ENCODE results near the gene CLSTN1.

Gene CLSTN1

DNA sequence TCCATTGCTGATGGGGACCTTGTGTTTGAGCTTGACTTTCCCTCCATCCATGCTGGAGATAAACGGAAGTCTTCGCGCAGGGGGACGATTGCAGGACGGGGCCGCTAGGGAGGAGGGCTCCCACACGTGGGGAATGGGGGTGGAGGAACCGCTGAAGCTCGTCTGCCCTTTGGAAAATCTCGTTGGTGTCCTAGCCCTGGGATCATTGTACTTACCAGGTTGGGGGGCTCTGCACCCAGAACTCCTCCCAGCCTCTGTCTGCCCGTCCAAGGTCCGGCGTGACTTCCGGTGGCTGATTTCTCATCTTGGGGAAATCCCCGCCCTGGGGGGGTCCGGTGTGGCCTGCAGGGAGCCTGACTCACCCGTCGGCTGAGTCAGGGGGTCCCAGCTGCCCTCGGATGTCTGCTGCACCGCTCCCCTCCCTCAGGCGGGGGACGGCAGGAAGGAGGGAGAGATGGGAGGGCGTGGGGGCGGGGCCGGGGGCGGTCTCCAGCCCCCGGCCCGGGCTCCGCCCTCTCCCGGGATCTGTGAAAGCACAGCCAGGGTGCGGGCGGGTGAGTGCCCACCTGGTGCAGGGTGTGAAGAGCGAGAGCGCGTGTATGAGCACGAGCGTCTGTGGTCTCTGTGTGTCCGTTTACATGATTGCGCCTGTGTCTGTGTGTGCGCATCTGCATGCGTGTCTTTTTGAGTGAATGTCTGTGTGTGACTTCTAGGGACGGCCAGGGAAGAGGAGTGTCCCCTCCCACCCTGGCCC, 136.5 kb downstream of the CLSTN1 start:
- TF ChIP-seq, protein P1, sequence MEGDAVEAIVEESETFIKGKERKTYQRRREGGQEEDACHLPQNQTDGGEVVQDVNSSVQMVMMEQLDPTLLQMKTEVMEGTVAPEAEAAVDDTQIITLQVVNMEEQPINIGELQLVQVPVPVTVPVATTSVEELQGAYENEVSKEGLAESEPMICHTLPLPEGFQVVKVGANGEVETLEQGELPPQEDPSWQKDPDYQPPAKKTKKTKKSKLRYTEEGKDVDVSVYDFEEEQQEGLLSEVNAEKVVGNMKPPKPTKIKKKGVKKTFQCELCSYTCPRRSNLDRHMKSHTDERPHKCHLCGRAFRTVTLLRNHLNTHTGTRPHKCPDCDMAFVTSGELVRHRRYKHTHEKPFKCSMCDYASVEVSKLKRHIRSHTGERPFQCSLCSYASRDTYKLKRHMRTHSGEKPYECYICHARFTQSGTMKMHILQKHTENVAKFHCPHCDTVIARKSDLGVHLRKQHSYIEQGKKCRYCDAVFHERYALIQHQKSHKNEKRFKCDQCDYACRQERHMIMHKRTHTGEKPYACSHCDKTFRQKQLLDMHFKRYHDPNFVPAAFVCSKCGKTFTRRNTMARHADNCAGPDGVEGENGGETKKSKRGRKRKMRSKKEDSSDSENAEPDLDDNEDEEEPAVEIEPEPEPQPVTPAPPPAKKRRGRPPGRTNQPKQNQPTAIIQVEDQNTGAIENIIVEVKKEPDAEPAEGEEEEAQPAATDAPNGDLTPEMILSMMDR (IDR thresholded peaks at IDR 0.05) = no peak
- Mint-ChIP-seq H3K27ac (no peak overlapping the region), H3K4me3 (peak overlapping the region; percentile 84), H3K9me3 (no peaks in the 10 kb centered on the region), H3K27me3 (ENCODE audit: low read depth, poor library complexity) (peaks cover 67% of the 10 kb centered on the region), H3K36me3 (ENCODE audit: low read depth) (no peaks in the 10 kb centered on the region), H3K4me1 (peaks cover 12% of the 10 kb centered on the region)
- peak; percentile 79 for DNase-seq

DNA sequence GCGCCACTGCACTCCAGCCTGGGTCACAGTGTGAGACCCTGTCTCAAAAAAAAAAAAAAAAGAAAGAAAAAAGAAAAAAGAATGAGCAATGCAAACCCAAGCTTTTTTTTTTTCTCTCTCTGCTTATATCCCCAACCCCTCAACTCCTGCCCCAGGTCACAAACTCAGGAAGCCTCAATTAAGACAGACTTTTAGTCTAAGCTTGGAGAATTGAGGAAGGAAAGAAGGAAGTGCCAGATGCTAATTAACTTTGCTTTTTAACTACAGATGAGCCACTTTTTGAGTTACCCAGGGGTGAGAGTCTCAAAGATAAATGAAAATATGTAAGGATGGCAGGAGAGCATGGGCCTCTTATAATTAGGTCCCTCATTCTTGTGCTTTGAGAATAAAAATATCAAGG, 139.0 kb downstream of the CLSTN1 start:
- H3K27ac Mint-ChIP-seq = no peak overlapping the region
- peaks cover 42% of the 10 kb centered on the region for H3K27me3 Mint-ChIP-seq (ENCODE audit: low read depth, poor library complexity)
- no peaks in the 10 kb centered on the region for H3K9me3 Mint-ChIP-seq
- TF ChIP-seq, protein P1 (IDR thresholded peaks at IDR 0.05) = no peak
- no peak overlapping the region for H3K4me3 Mint-ChIP-seq
- peaks cover 15% of the 10 kb centered on the region for H3K4me1 Mint-ChIP-seq
- H3K36me3 Mint-ChIP-seq (ENCODE audit: low read depth) = no peaks in the 10 kb centered on the region
- no peak for DNase-seq

DNA sequence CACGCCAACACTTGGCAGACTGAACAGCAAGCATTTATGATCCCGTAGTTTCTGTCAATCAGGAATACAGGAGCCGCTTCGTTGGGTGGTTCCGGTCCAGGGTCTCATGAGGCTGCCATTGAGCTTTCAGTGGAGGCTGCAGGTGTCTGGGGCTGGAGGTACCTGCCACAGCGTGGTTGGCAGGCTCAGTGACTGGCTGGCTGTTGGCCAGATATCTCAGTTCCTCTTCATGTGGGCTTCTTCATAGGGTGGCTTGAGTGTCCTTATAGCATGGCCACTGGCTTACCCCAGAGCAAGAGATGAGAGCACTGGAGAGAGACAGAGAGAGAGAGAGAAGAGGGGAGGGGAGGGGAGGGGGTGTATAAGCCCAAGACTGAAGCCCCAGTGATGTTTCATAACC, 142.9 kb downstream of the CLSTN1 start:
- Mint-ChIP-seq H3K36me3 (ENCODE audit: low read depth) (no peaks in the 10 kb centered on the region), H3K9me3 (no peaks in the 10 kb centered on the region), H3K27me3 (ENCODE audit: low read depth, poor library complexity) (peaks cover 20% of the 10 kb centered on the region), H3K27ac (no peak overlapping the region), H3K4me3 (no peak overlapping the region), H3K4me1 (peaks cover 20% of the 10 kb centered on the region)
- TF ChIP-seq, protein P1 (IDR thresholded peaks at IDR 0.05) = no peak
- DNase-seq = no peak

DNA sequence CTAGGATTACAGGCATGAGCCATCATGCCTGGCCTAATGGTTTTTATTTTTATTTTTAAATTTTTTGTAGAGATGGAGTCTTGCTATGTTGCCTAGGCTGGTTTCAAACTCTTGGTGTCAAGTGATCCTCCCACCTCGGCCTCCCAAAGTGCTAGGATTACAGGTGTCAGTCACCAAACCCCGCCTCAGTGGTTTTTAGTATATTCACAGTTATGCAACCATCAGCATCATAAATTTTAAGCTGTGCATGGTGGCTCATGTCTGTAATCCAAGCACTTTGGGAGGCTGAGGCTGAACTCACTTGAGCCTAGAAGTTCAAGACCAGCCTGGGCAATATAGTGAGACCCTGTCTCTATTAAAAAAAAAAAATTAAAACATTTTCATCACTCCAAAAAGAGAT, 143.7 kb downstream of the CLSTN1 start:
- Mint-ChIP-seq H3K27me3 (ENCODE audit: low read depth, poor library complexity) (peaks cover 15% of the 10 kb centered on the region), H3K9me3 (no peaks in the 10 kb centered on the region), H3K36me3 (ENCODE audit: low read depth) (no peaks in the 10 kb centered on the region), H3K4me3 (no peak overlapping the region), H3K27ac (no peak overlapping the region), H3K4me1 (peaks cover 20% of the 10 kb centered on the region)
- DNase-seq = no peak
- TF ChIP-seq, protein P1 (IDR thresholded peaks at IDR 0.05) = no peak

All from nephron progenitor cell (in vitro differentiated cells).